CMK (cell line): ENCODE data around the gene CLEC4C.
"Not testable (repeated sequence)": the region's sequence is repeated elsewhere in the genome, so short reads cannot be mapped to it uniquely, and the experiment has no call there.

Experiments
- DNase-seq: peaks from one replicate; pipeline ENCODE4 v3.0.0-alpha.2; 2010; ENCODE audit warnings: low read depth

CLEC4C gene, protein sequence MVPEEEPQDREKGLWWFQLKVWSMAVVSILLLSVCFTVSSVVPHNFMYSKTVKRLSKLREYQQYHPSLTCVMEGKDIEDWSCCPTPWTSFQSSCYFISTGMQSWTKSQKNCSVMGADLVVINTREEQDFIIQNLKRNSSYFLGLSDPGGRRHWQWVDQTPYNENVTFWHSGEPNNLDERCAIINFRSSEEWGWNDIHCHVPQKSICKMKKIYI

DNA sequence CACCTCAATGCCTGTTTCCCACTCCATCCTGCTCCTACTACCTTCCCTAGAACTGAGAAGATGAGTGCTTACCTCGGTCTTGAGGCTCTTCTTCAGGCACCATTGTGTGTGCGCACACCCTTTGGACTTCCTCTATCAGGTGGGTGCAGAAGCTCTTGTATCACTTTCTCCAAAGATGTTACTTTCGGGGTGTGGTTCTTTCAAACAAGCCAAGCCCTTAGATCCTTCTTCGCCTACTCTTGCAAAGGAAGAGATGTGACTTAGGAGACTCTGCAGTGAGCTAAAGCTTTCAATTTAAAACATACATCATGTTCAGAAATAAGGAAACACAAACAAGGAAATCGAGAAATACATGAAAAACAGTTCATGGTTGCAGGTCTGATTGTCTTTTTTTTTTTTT, at the start of gene CLEC4C:
Gene CLEC4C, minus strand, starts transcription at position 130 of the 400 bp plus-strand sequence. Its CDS starts 27 bp downstream, at position 103.
- no peak for DNase-seq

DNA sequence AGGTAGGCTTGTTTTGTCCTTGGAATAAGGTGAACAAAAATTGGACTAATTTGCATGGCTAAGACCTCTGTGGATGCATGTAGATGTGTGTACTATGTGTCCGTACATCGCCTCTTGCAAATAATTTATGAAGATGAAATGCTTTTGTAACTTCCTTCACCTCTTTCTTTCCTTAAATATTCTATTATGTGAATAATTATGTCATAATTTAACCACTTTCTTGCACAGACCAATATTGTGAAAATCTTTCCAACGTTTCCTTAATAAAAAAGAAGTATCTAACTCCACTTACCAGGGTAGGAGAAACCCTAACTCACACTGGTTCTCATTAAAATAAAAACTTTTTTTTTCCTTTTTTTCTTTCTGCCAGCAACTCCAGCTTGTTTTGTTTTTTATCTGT, 46.0 kb upstream of the CLEC4C start:
- no peak for DNase-seq

DNA sequence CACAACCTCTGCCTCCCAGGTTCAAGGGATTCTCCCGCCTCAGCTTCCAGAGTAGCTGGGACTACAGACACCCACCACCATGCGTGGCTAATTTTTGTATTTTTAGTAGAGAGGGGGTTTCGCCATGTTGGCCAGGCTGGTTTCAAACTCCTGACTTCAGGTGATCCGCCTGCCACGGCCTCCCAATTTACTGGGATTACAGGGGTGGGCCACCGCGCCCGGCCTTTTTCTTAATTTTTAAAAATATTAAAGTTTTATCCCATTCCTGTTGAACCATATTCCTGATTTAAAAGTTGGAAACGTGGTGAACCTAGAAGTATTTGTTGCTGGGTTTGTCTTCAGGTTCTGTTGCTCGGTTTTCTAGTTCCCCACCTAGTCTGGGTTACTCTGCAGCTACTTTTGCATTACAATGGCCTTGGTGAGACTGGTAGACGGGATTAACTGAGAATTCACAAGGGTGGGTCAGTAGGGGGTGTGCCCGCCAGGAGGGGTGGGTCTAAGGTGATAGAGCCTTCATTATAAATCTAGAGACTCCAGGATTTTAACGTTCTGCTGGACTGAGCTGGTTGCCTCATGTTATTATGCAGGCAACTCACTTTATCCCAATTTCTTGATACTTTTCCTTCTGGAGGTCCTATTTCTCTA, 41.8 kb upstream of the CLEC4C start, which contains the start of gene NANOG:
Gene NANOG, plus strand, starts transcription at position 519 of the 645 bp plus-strand sequence. CDS start 213 bp downstream, outside the sequence.
- DNase-seq = not testable (repeated sequence)

DNA sequence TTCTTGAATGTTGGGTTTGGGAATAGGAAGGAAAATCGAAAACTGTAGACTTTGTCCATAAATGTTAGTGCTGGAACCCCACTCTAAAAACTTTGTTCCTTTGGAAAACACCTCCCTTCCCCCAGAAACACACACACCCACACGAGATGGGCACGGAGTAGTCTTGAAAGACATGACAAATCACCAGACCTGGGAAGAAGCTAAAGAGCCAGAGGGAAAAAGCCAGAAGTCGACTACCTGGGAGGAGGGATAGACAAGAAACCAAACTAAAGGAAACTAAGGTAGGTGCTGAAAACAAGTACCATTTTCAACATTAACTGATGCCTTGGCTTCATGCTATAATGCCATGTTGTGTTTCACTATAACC, 41.1 kb upstream of the CLEC4C start:
- no peak for DNase-seq

DNA sequence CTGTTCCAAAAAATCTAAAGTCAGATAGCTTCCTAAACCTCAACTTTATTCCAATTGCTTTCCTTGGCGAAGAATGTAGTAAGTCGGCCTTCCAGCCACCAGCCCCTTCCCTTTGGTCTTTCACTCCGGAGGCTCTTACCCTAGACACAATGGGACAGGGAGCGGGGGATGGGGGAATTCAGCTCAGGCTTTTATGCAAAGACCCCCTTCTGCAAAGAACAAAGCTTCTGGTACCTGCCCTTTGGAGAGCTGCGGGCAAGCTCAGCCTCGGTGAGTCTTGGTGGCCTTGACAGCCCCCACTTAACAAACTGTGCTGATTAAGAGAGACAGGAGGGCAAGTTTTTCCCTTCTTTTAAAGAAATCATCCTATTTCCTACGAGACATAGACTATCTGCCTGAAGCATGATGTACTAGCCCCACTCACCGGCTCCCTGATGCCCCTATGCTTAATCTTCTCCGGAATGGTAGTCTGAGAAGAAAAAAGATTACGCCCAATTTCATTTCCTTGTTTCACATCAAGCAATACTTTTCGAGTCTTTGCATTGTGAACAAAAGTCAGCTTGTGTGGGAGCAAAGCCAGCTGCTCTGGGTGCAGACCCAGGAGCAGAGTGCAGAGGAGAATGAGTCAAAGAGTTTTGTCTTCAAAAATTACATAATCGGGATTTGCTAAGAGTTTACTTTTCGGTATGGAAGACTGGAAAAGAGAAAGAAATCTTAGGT, 40.6 kb upstream of the CLEC4C start:
- no peak for DNase-seq

DNA sequence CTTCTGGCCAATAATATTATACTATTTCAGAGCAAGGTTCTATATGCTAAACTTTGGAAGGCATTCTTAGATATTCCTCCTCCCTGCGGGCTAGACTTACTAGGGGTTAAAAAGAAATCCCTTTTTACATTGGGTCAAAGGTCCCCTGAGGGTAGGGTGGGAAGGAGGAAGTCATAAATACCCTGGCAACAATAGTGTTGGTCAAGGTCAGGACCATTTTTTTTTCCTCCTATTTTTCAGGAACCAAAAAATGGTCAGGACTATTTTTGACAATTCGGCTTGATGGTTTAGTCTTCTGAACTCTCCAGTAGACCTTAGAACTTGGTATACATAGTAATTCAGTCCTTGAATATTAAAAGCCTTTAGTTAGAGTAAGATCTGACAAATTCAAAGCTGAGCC, 37.5 kb upstream of the CLEC4C start:
- DNase-seq = no peak

DNA sequence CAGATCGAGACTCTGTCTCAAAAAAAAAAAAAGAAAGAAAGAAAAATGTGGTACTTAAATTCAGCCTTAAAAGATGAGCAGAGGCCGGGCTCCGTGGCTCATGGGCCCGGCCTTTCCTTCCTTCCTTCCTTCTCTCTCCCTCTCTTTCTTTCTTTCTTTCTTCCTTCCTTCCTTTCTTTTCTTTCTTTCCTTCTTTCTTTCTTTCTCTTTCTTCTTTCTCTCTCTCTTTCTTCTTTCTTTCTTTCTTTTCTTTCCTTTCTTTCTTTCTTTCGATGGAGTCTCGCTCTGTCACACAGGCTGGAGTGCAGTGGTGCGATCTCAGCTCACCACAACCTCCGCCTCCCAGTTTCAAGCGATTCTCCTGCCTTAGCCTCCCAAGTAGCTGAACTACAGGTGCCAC, 36.3 kb upstream of the CLEC4C start:
- DNase-seq = not testable (repeated sequence)

DNA sequence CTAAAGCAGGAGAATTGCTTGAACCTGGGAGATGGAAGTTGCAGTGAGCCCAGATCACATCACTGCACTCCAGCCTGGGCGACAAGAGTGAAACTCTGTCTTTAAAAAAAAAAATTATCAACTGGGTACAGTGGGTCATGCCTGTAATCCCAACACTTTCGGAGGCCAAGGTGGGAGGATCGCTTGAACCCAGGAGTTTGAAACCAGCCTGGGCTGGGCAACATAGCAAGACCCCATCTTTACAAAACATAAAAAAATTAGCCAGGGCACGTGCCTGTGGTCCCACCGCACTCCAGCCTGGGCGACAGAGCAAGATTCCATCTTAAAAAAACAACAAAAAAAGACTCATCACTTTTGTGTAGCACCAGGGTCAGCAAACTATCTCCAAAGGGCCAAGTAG, 34.9 kb upstream of the CLEC4C start:
- no peak for DNase-seq

DNA sequence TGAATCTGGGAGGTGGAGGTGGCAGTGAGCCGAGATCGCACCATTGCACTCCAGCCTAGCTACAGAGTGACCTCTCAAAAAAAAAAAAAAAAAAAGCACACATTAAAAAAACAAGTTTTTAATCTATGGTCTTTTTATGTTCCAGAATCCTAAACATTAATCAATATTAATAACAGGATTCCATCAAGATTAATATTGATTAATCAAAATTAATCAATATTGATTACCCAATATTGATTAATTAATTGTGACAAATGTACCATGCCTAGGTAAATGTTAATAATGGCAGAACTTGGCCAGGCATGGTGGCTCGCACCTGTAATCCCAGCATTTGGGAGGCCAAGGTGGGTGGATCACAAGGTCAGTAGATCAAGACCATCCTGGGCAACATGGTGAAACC, 34.1 kb upstream of the CLEC4C start:
- DNase-seq = no peak

DNA sequence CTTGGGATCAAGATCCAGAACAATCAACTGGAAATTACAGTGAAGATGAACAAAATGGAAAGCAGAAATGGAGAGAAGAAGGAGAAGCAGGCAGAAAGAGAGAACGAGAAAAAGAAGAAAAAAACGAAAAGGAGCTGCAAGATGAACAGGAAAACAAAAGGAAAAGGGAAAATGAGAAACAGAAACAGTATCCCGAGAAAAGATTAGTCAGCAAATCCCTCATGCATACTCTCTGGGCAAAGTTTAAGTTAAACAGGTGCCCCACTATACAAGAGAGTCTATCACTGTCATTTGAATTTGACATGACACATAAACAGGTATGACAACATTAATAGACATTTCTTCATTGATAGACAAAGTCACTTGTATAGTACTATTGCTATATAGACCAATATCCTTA, 22.8 kb upstream of the CLEC4C start:
- DNase-seq = no peak

DNA sequence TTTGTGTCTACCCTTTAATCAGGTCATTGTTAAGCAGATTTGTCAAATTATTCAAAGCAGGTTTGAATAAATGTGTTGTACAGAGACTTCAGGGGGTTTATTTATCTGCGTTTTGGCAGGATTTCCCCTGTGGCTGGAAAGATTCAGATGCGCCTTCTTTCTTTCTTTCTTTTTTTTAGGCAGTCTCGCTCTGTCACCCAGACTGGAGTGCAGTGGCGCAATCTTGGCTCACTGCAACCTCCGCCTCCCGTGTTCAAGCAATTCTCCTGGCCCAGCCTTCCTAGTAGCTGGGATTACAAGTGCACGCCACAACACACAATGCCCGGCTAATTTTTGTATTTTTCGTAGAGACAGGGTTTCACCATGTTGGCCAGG, 11.6 kb upstream of the CLEC4C start:
- no peak for DNase-seq

DNA sequence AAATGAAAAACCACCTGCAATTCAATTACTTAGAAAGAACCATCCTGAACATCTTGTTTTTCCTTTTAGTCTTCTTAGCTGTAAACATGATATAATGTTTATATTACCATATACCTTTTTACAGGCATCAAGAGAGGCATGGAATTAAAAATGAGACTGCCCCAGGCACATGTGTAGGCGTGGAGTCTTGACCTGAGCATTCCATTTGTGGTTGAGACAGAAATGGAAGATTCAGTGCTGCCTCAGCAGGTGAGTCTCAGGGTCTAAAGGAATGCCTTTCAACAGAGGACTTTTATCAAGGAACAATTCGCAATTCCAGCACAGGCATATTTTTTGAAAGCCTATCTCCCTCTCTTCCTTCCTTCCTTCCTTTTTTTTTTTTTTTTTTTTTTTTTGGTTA, 9.8 kb upstream of the CLEC4C start:
- DNase-seq = no peak

DNA sequence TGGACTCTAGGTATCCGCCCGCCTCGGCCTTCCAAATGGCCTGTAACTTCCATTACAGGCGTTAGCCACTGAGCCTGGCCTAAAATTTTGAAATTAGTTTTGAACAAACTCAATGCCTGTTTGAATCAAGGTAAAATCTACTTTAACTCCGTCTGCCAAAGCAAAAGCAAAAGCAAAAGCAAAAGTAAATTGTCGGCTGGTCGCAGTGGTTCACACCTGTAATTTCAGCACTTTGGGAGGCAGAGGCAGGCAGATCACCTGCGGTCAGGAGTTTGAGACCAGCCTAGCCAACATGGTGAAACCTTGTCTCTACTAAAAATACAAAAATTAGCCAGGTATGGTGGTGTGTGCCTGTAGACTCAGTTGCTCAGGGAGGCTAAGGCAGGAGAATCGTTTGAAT, 8.5 kb upstream of the CLEC4C start:
- not testable (repeated sequence) for DNase-seq

DNA sequence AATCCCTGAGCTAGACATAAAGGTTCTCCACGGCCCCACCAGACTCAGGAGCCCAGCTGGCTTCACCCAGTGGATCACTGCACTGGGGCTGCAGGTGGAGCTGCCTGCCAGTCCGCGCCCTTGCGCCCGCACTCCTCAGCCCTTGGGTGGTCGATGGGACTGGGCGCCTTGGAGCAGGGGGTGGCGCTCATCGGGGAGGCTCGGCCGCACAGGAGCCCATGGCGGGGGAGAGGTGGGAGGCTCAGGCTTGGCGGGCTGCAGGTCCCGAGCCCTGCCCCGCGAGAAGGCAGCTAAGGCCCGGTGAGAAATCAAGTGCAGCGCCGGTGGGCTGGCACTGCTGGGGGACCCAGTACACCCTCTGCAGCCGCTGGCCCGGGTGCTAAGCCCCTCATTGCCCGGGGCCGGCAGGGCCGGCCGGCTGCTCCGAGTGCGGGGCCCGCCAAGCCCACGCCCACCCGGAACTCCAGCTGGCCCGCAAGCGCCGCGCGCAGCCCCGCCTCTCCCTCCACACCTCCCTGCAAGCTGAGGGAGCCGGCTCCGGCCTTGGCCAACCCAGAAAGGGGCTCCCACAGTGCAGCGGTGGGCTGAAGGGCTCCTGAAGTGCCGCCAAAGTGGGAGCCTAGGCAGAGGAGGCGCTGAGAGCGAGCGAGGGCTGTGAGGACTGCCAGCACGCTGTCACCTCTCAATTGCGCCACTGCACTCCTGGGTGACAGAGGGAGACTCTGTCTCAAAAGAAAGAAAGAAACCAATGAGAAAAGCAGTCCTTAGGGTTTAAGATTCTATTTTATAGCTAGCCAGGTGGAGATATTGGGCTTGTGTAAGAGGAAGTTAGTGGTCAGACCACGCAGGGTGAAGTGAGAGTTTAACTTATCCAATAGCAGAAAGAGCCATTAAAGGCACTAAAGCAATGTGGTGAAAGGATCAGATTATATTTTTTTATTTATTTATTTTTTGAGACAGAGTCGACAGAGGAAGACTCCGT, 5.1 kb upstream of the CLEC4C start:
- DNase-seq = not testable (repeated sequence)

DNA sequence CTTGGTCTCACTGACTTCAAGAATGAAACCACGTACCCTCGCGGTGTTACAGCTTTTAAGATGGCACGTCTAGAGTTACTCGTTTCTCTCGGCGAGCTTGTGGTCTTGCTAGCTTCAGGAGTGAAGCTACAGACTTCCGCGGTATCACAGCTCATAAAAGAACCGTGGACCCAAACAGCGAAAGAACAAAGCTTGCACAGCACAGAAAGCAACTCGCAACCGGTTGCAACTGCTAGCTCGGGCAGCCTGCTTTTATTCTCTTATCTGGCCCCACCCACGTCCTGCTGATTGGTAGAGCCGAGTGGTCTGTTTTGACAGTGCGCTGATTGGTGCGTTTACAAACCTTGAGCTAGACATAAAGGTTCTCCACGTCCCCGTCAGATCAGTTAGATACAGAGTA, 4.2 kb upstream of the CLEC4C start:
- no peak for DNase-seq

DNA sequence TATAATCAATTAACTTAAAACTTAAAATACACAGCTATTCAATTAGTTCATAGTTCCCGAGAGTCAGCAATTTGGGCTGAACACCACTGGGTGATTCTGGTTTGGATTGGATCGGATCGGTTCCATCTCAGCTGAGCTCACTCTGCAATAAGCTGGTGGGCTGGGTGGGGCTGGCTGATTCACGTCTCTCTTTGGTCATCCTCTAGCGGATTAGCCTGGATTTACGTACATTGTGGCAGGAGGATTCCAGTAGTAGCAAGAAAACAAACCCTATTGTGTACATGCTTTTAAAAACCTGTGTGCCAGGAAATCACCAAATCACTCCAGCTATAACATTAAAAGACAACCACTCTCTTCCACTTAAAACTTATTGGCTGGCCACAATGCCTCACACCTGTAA, 3.2 kb upstream of the CLEC4C start:
- no peak for DNase-seq

DNA sequence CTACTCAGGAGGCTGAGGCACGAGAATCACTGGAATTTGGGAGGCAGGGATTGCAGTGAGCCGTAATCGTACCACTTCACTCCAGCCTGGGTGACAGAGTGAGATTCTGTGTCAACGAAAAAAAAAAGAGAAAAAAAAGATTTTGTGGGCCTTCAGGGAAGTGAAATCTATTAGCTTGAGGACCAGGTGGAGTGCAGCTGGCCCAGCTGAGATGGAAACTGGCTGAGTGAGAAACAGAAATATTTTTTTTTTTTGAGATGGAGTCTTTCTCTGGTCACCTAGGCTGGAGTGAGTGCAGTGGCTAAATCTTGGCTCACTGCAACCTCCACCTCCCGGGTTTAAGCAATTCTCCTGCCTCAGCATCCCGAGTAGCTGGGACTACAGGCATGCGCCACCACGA, 2.3 kb upstream of the CLEC4C start:
- no peak for DNase-seq

DNA sequence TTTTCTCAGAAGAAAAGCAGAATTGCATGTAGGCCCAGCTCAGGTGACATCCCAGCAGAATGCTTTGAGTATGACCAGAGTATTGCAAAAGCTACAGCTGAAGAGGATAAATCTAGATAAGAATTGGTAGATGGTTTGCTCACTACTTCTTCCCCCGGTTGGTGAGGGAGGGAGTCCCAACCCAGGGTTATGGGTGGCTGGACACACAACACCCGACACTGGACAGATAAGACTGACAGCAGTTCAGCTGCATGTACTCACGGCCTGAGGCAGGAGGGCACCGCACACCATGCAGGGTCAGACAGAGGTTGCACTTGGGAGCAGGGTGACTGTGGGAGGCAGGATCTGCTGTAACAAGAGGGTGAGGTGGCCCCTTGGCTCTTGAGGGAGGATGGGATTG, 1.7 kb upstream of the CLEC4C start:
- DNase-seq = no peak

DNA sequence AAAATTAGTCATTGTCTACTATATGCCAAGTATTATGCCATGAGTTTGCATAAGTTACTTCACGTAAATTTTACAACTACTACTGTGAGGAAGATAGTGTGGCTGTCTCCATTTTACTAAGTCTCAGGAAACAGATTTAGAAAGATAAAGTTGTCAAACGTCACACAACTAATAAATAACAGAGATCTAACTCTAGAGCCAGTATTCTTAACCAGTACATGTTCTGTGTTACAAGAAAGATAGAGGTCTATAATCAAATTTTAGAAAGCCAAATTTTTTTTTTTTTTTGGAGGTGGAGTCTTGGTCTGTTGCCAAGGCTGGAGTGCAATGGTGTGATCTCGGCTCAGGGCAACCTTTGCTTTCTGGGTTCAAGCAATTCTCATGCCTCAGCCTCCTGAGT, 14.2 kb downstream of the CLEC4C start:
- no peak for DNase-seq

DNA sequence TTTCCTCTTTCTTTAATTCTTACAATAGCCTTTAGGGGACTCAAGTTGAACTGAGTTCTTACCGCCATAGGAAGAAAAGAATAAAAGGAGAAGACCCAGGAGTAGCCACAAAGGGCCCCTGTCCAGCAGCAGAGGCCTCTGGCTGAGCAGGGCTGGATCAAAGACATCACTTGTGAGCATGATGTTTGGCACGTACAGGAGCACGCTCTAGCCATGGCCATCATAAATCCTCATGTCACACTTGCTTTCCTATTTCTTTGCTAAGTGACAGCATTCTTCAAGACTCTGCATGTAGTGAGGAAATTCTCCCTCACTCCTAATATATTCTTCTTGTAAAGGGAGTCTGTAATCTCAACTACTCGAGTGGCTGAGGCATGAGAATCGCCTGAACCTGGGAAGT, 15.7 kb downstream of the CLEC4C start:
- no peak for DNase-seq

DNA sequence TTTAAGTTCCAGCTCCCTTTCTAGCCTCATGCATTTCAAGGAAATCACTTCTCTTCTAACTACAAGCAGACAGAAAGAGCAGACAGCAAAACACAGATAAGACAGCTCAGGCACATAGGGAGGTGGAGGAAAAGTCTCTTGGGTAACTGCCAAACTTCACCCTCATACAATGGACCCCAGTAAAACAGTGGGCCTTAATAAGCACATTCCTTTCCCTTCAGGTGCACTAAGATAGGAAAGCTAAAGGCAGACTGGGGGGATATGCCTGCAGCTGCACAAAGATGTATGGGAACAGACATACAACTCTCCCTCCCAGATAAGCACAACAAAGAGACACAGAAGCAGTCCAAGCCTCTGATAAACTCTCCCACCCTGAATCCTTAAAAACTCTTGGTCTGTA, 16.2 kb downstream of the CLEC4C start:
- not testable (repeated sequence) for DNase-seq

DNA sequence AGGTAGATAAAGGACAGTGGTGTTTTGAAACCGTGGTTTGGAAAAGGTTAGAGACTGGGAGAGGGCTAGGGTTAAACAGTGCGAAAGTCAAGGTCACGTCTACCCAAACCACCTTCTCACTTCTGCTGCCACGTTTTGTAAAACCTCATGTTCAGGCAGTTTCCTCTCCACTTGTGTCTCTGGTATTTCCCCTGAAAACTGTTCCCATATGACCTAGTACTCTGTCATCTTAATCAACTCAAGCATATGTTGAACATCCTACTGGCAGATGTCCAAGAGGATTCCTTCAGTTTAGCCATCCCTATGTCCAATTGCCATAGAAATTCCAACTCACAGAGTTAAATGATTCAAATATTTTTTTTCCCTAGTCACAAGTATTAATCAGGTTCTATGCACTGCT, 17.4 kb downstream of the CLEC4C start:
- no peak for DNase-seq
